Hepatocyte (in vitro differentiated cells): ENCODE data around the gene AGXT. TPM values are rescaled to one million over a fixed set of nuclear protein-coding genes. Genes with fewer than 3 reads are reported as not detected.

ENCODE experiments used
- DNase-seq: peaks from one replicate; pipeline ENCODE4 v3.0.0-alpha.2; 2016; ENCODE audit warnings: low spot score
- H2AFZ ChIP-seq: fragments of 200-600 bp; sonication (generic); 2 replicates; pipeline ENCODE4 v1.6.0; 2016; ENCODE audit warnings: antibody characterized with exemption, mild to moderate bottlenecking
- H3K27ac ChIP-seq: fragments of 200-600 bp; sonication (generic); 2 replicates; pipeline ENCODE4 v1.5.1; 2016; ENCODE audit warnings: mild to moderate bottlenecking
- H3K27me3 ChIP-seq: fragments of 200-600 bp; sonication (generic); 2 replicates; pipeline ENCODE4 v1.6.1; 2016
- H3K36me3 ChIP-seq: fragments of 200-600 bp; sonication (generic); replicated peaks from 2 replicates; pipeline ENCODE4 v1.5.1; 2016; ENCODE audit warnings: low read depth; ENCODE audit not compliant: insufficient read depth
- H3K4me1 ChIP-seq: fragments of 200-600 bp; sonication (generic); 2 replicates; pipeline ENCODE4 v1.5.1; 2016; ENCODE audit warnings: mild to moderate bottlenecking, moderate library complexity; ENCODE audit not compliant: insufficient read depth
- H3K4me2 ChIP-seq: fragments of 200-600 bp; sonication (generic); 2 replicates; pipeline ENCODE4 v1.6.0; 2016
- H3K4me3 ChIP-seq: fragments of 200-600 bp; sonication (generic); 2 replicates; pipeline ENCODE4 v1.5.1; 2016; ENCODE audit warnings: mild to moderate bottlenecking
- H3K79me2 ChIP-seq: fragments of 200-600 bp; sonication (generic); 2 replicates; pipeline ENCODE4 v1.6.0; 2017; ENCODE audit warnings: mild to moderate bottlenecking
- H3K9me2 ChIP-seq: fragments of 200-600 bp; sonication (generic); replicated peaks from 2 replicates; pipeline ENCODE4 v1.6.0; 2017; ENCODE audit warnings: mild to moderate bottlenecking; ENCODE audit not compliant: insufficient read depth
- H3K9me3 ChIP-seq: fragments of 200-600 bp; sonication (generic); 2 replicates; pipeline ENCODE4 v1.5.1; 2016; ENCODE audit warnings: low read depth, mild to moderate bottlenecking
- H4K20me1 ChIP-seq: fragments of 200-600 bp; sonication (generic); 2 replicates; pipeline ENCODE4 v1.6.0; 2016; ENCODE audit warnings: mild to moderate bottlenecking; ENCODE audit not compliant: insufficient read depth, poor library complexity, severe bottlenecking
- CTCF ChIP-seq: fragments of 200-600 bp; sonication (generic); IDR thresholded peaks from 2 replicates; pipeline ENCODE4 v1.5.1; 2016; ENCODE audit warnings: antibody characterized with exemption, mild to moderate bottlenecking; ENCODE audit not compliant: poor library complexity
- EZH2 ChIP-seq: fragments of 200-600 bp; sonication (generic); IDR thresholded peaks from 2 replicates; pipeline ENCODE4 v1.6.1; 2016; ENCODE audit warnings: antibody characterized with exemption, mild to moderate bottlenecking, borderline replicate concordance
- EZH2phosphoT487 ChIP-seq: fragments of 200-600 bp; sonication (generic); IDR thresholded peaks from one replicate; pipeline ENCODE4 v1.6.1; 2018; ENCODE audit warnings: antibody characterized with exemption, mild to moderate bottlenecking, low read depth, moderate library complexity; ENCODE audit not compliant: unreplicated experiment, severe bottlenecking
- WGBS: methylation state at CpG from one replicate; pipeline ENCODE4 v1.1.6; 2016; ENCODE audit warnings: low lambda C conversion rate; ENCODE audit errors: missing lambda C conversion rate; 5-methylcytosine and 5-hydroxymethylcytosine counted together
- polyA plus RNA-seq: library from polyadenylated mRNA; unstranded; fragments of >200 nt; fragmentation: Nextera tagmentation; extraction: Ambion mirVana; gene quantifications from 2 replicates; pipeline ENCODE4 v1.2.1, GENCODE V29; 2016
- total RNA-seq: library from RNA; depleted of rRNA; stranded (reverse); fragments of >200 nt; gene quantifications from 2 replicates; pipeline ENCODE4 v1.2.3, GENCODE V29; 2014

The AGXT gene
- total and polyA plus RNA-seq, 2 experiments from 2014 or later = 90.8 to 169 TPM

GRCh38 chr2:240896871-240897692 lies 28.5 kb downstream of the AGXT start:
- no peaks in the 10 kb centered on the region for H3K27me3 ChIP-seq
- no peak overlapping the region for H3K4me3 ChIP-seq
- peak; percentile 79 for DNase-seq
- peak overlapping the region; percentile 68 for H3K4me2 ChIP-seq
- H3K79me2 ChIP-seq = no peaks in the 10 kb centered on the region
- H3K9me3 ChIP-seq = no peaks in the 10 kb centered on the region
- TF ChIP-seq CTCF (no peak), EZH2 (no peak), EZH2phosphoT487 (no peak)
- H3K27ac ChIP-seq = no peak overlapping the region
- no peak overlapping the region for H2AFZ ChIP-seq
- no peaks in the 10 kb centered on the region for H3K9me2 ChIP-seq
- H4K20me1 ChIP-seq = no peaks in the 10 kb centered on the region
- no peaks in the 10 kb centered on the region for H3K36me3 ChIP-seq
- H3K4me1 ChIP-seq = peaks cover 33% of the 10 kb centered on the region
- 69% methylated on average over 22 of the region's 23 CpGs for WGBS

GRCh38 chr2:240898108-240898730 lies 29.6 kb downstream of the AGXT start:
- Histone ChIP-seq H3K4me1 (peaks cover 28% of the 10 kb centered on the region), H3K9me3 (no peaks in the 10 kb centered on the region), H2AFZ (no peak overlapping the region), H3K36me3 (no peaks in the 10 kb centered on the region), H3K9me2 (no peaks in the 10 kb centered on the region), H3K4me3 (no peak overlapping the region), H3K27me3 (no peaks in the 10 kb centered on the region), H3K79me2 (no peaks in the 10 kb centered on the region), H4K20me1 (no peaks in the 10 kb centered on the region), H3K27ac (no peak overlapping the region), H3K4me2 (no peak overlapping the region)
- 80% methylated on average over 17 of the region's 17 CpGs for WGBS
- DNase-seq = no peak
- no peak for TF ChIP-seq CTCF

GRCh38 chr2:240898731-240899467 lies 30.3 kb downstream of the AGXT start:
- WGBS = 88% methylated on average over 23 of the region's 23 CpGs
- no peaks in the 10 kb centered on the region for H3K27me3 ChIP-seq
- H3K27ac ChIP-seq = no peak overlapping the region
- H2AFZ ChIP-seq = no peak overlapping the region
- no peak for DNase-seq
- no peaks in the 10 kb centered on the region for H3K79me2 ChIP-seq
- H3K4me3 ChIP-seq = no peak overlapping the region
- H3K36me3 ChIP-seq = no peaks in the 10 kb centered on the region
- H3K4me2 ChIP-seq = no peak overlapping the region
- H3K4me1 ChIP-seq = peaks cover 21% of the 10 kb centered on the region
- TF ChIP-seq CTCF = no peak
- no peak for TF ChIP-seq EZH2
- no peak for TF ChIP-seq EZH2phosphoT487
- no peaks in the 10 kb centered on the region for H3K9me2 ChIP-seq
- no peaks in the 10 kb centered on the region for H3K9me3 ChIP-seq
- no peaks in the 10 kb centered on the region for H4K20me1 ChIP-seq
